Neural progenitor cell (in vitro differentiated cells): ENCODE data around the gene MAEL. TPM values are rescaled to one million over a fixed set of nuclear protein-coding genes. Genes with fewer than 3 reads are reported as not detected.

Experiments
- DNase-seq: peaks from one replicate; pipeline ENCODE4 v3.0.0-alpha.2; 2016; ENCODE audit warnings: low spot score
- H2AFZ ChIP-seq: fragments of 200-600 bp; sonication (generic); replicated peaks from 2 replicates; pipeline ENCODE4 v1.6.1; 2016; ENCODE audit warnings: antibody characterized with exemption
- H3F3A ChIP-seq: fragments of 200-600 bp; sonication (generic); 2 replicates; pipeline ENCODE4 v1.6.1; 2016; ENCODE audit warnings: antibody characterized with exemption, low read depth
- H3K27ac ChIP-seq: fragments of 200-600 bp; sonication (generic); 2 replicates; pipeline ENCODE4 v1.5.1; 2016; ENCODE audit warnings: mild to moderate bottlenecking
- H3K27me3 ChIP-seq: fragments of 200-600 bp; sonication (generic); 2 replicates; pipeline ENCODE4 v1.6.1; 2016; ENCODE audit warnings: mild to moderate bottlenecking, moderate library complexity
- H3K36me3 ChIP-seq: fragments of 200-600 bp; sonication (generic); 2 replicates; pipeline ENCODE4 v1.5.1; 2016
- H3K4me1 ChIP-seq: fragments of 200-600 bp; sonication (generic); 2 replicates; pipeline ENCODE4 v1.6.1; 2016; ENCODE audit warnings: mixed run types
- H3K4me2 ChIP-seq: fragments of 200-600 bp; sonication (generic); 2 replicates; pipeline ENCODE4 v1.6.1; 2016
- H3K4me3 ChIP-seq: fragments of 200-600 bp; sonication (generic); 2 replicates; pipeline ENCODE4 v1.5.1; 2016
- H3K79me2 ChIP-seq: fragments of 200-600 bp; sonication (generic); 2 replicates; pipeline ENCODE4 v1.6.1; 2016; ENCODE audit warnings: low read depth
- H3K9ac ChIP-seq: fragments of 200-600 bp; sonication (generic); 2 replicates; pipeline ENCODE4 v1.6.1; 2016
- H3K9me3 ChIP-seq: fragments of 200-600 bp; sonication (generic); 2 replicates; pipeline ENCODE4 v1.5.1; 2016; ENCODE audit warnings: low read depth
- H4K20me1 ChIP-seq: fragments of 200-600 bp; sonication (generic); 2 replicates; pipeline ENCODE4 v1.6.1; 2016; ENCODE audit warnings: low read depth
- H3K27ac Mint-ChIP-seq: 3 replicates; pipeline ENCODE4 v1.8.0; 2021; ENCODE audit warnings: mixed read lengths
- H3K27me3 Mint-ChIP-seq: 2 replicates; pipeline ENCODE4 v1.8.0; 2022; ENCODE audit warnings: low read depth, mild to moderate bottlenecking, inconsistent platforms, moderate library complexity, mixed read lengths; ENCODE audit not compliant: insufficient read depth
- H3K36me3 Mint-ChIP-seq: 3 replicates; pipeline ENCODE4 v1.8.0; 2021; ENCODE audit warnings: mixed read lengths
- H3K4me1 Mint-ChIP-seq: 3 replicates; pipeline ENCODE4 v1.8.0; 2021; ENCODE audit warnings: mixed read lengths
- H3K4me3 Mint-ChIP-seq: 3 replicates; pipeline ENCODE4 v1.8.0; 2021; ENCODE audit warnings: mild to moderate bottlenecking, moderate library complexity, mixed read lengths
- H3K9me3 Mint-ChIP-seq: 3 replicates; pipeline ENCODE4 v1.8.0; 2020; ENCODE audit warnings: mixed read lengths
- EZH2 ChIP-seq: fragments of 200-600 bp; sonication (generic); IDR thresholded peaks from 2 replicates; pipeline ENCODE4 v1.6.1; 2017; ENCODE audit warnings: antibody characterized with exemption, mild to moderate bottlenecking, moderate library complexity
- EZH2phosphoT487 ChIP-seq: fragments of 200-600 bp; sonication (generic); IDR thresholded peaks from 2 replicates; pipeline ENCODE4 v1.6.1; 2017; ENCODE audit warnings: antibody characterized with exemption
- total RNA-seq: library from RNA; depleted of rRNA; stranded (reverse); fragments of >200 nt; gene quantifications from 2 replicates; pipeline ENCODE4 v1.2.3, GENCODE V29; 2015; ENCODE audit warnings: low replicate concordance
- TF ChIP-seq, protein P1 (sequence below): fragments of 200-600 bp; sonication (generic); IDR thresholded peaks from 2 replicates; pipeline ENCODE4 v1.5.1; 2017; ENCODE audit warnings: antibody characterized with exemption, mild to moderate bottlenecking

The MAEL gene
- total RNA-seq, 1 donor from 2014 or later = not detected

- Histone ChIP-seq H2AFZ (no peak overlapping the region), H3K79me2 (no peaks in the 10 kb centered on the region), H3K9ac (no peak overlapping the region), H3F3A (no peaks in the 10 kb centered on the region), H3K27ac (no peak overlapping the region), H3K9me3 (no peaks in the 10 kb centered on the region), H3K4me1 (no peaks in the 10 kb centered on the region), H3K4me2 (no peak overlapping the region), H4K20me1 (no peaks in the 10 kb centered on the region), H3K4me3 (no peak overlapping the region), H3K27me3 (no peaks in the 10 kb centered on the region), H3K36me3 (no peaks in the 10 kb centered on the region)
- H3K4me3 Mint-ChIP-seq = no peak overlapping the region
- no peak overlapping the region for H3K27ac Mint-ChIP-seq
- H3K27me3 Mint-ChIP-seq = no peaks in the 10 kb centered on the region
- DNase-seq = no peak
- H3K36me3 Mint-ChIP-seq = no peaks in the 10 kb centered on the region
- peaks cover 6% of the 10 kb centered on the region for H3K9me3 Mint-ChIP-seq
- no peaks in the 10 kb centered on the region for H3K4me1 Mint-ChIP-seq
- TF ChIP-seq, protein P1, sequence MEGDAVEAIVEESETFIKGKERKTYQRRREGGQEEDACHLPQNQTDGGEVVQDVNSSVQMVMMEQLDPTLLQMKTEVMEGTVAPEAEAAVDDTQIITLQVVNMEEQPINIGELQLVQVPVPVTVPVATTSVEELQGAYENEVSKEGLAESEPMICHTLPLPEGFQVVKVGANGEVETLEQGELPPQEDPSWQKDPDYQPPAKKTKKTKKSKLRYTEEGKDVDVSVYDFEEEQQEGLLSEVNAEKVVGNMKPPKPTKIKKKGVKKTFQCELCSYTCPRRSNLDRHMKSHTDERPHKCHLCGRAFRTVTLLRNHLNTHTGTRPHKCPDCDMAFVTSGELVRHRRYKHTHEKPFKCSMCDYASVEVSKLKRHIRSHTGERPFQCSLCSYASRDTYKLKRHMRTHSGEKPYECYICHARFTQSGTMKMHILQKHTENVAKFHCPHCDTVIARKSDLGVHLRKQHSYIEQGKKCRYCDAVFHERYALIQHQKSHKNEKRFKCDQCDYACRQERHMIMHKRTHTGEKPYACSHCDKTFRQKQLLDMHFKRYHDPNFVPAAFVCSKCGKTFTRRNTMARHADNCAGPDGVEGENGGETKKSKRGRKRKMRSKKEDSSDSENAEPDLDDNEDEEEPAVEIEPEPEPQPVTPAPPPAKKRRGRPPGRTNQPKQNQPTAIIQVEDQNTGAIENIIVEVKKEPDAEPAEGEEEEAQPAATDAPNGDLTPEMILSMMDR = no peak
- TF ChIP-seq EZH2phosphoT487 (no peak), EZH2 (no peak)
Observed at GRCh38 chr1:167002354-167002753, 13.3 kb downstream of the MAEL start.

- Histone ChIP-seq H3K79me2 (no peaks in the 10 kb centered on the region), H3K9ac (no peak overlapping the region), H3K9me3 (no peaks in the 10 kb centered on the region), H3K4me2 (no peak overlapping the region), H3K36me3 (no peaks in the 10 kb centered on the region), H2AFZ (no peak overlapping the region), H4K20me1 (no peaks in the 10 kb centered on the region), H3K27ac (no peak overlapping the region), H3K4me3 (no peak overlapping the region), H3K27me3 (no peaks in the 10 kb centered on the region), H3K4me1 (no peaks in the 10 kb centered on the region), H3F3A (no peaks in the 10 kb centered on the region)
- Mint-ChIP-seq H3K9me3 (peaks cover 6% of the 10 kb centered on the region), H3K27me3 (no peaks in the 10 kb centered on the region), H3K27ac (no peak overlapping the region), H3K4me3 (no peak overlapping the region), H3K4me1 (no peaks in the 10 kb centered on the region), H3K36me3 (no peaks in the 10 kb centered on the region)
- TF ChIP-seq EZH2phosphoT487 (no peak), EZH2 (no peak)
- DNase-seq = no peak
Observed at GRCh38 chr1:167003711-167004110, 14.6 kb downstream of the MAEL start.

DNA sequence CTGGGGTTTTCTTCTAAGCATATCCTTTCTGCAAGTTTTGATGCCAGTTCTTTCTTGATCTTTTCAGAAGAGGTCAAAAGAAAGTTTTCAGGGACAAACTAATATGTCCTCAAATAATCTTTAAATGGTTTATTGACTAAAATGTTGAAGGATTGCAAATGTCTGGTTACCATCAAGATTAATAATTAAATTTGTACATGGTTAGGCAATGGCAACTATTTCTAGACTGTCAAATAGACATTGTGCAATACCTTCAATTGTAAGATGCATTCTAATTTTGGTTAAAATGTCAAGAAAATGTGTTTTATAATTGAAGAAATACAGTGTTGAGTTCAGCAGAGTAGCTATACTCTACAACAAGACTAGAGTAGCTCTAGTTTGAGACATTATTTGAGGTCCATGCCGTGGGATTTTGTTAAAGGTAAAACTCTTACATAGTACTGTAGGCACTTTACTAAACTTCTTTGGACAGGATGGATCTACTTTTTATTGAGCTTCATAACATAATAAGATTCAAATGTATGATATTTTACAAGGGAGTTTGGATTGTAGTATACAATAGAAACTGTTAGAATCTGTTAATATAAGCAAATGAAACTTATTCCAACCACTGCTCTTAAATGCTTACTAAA lies 22.6 kb downstream of the MAEL start:
- H3K4me2 ChIP-seq = no peak overlapping the region
- Mint-ChIP-seq H3K27me3 (no peaks in the 10 kb centered on the region), H3K36me3 (no peaks in the 10 kb centered on the region)

GRCh38 chr1:167012570-167012969 lies 23.5 kb downstream of the MAEL start:
- no peak for DNase-seq
- Mint-ChIP-seq H3K27me3 (no peaks in the 10 kb centered on the region), H3K36me3 (no peaks in the 10 kb centered on the region), H3K4me3 (no peak overlapping the region), H3K27ac (no peak overlapping the region), H3K4me1 (peaks cover 8% of the 10 kb centered on the region), H3K9me3 (no peaks in the 10 kb centered on the region)
- Histone ChIP-seq H3K4me2 (no peak overlapping the region), H3K9me3 (no peaks in the 10 kb centered on the region), H3K79me2 (no peaks in the 10 kb centered on the region), H3F3A (no peaks in the 10 kb centered on the region), H4K20me1 (no peaks in the 10 kb centered on the region), H3K27ac (no peak overlapping the region), H3K36me3 (no peaks in the 10 kb centered on the region), H2AFZ (no peak overlapping the region), H3K4me1 (peaks cover 24% of the 10 kb centered on the region), H3K9ac (no peak overlapping the region), H3K27me3 (no peaks in the 10 kb centered on the region), H3K4me3 (no peak overlapping the region)
- TF ChIP-seq EZH2phosphoT487 (no peak), EZH2 (no peak)
- TF ChIP-seq, protein P1 = no peak

More for the DNA sequence above, 22.6 kb downstream of the MAEL start:
- TF ChIP-seq EZH2phosphoT487 = no peak
- TF ChIP-seq, protein P1 = no peak
- no peak for TF ChIP-seq EZH2
- no peaks in the 10 kb centered on the region for H3K9me3 ChIP-seq
- no peaks in the 10 kb centered on the region for H4K20me1 ChIP-seq
- Mint-ChIP-seq H3K4me1 (peaks cover 8% of the 10 kb centered on the region), H3K27ac (no peak overlapping the region), H3K4me3 (no peak overlapping the region), H3K9me3 (no peaks in the 10 kb centered on the region)
- H2AFZ ChIP-seq = no peak overlapping the region
- no peaks in the 10 kb centered on the region for H3F3A ChIP-seq
- H3K9ac ChIP-seq = no peak overlapping the region
- H3K79me2 ChIP-seq = no peaks in the 10 kb centered on the region
- no peak for DNase-seq
- peaks cover 24% of the 10 kb centered on the region for H3K4me1 ChIP-seq
- H3K36me3 ChIP-seq = no peaks in the 10 kb centered on the region
- no peak overlapping the region for H3K27ac ChIP-seq
- no peaks in the 10 kb centered on the region for H3K27me3 ChIP-seq
- H3K4me3 ChIP-seq = no peak overlapping the region
